Measurements from ENCODE around the gene ZNF519. TPM values are rescaled to one million over a fixed set of nuclear protein-coding genes. Genes with fewer than 3 reads are reported as not detected.

The ZNF519 gene
- polyA plus RNA-seq, 1 donor (not counting 4 experiments of a cell fraction or from before 2014, with no cell fraction given), result 3.6 TPM

GRCh38 chr18:14104201-14104600 is 28.0 kb downstream of the ZNF519 start:
- H3K27ac ChIP-seq (ENCODE audit: control insufficient read depth, insufficient read depth, low read length), result no peak overlapping the region
- no peak for FAIRE-seq
- H3K4me2 ChIP-seq (ENCODE audit: control insufficient read depth, extremely low read depth, insufficient read depth, low read depth, low read length), result no peak overlapping the region
- H3K9ac ChIP-seq (ENCODE audit: control insufficient read depth, extremely low read depth, insufficient read depth, low read length), result no peak overlapping the region
- H3K4me1 ChIP-seq (ENCODE audit: control insufficient read depth, extremely low read depth, insufficient read depth, low read length), result no peaks in the 10 kb centered on the region
- peaks cover 8% of the 10 kb centered on the region for H3K9me3 ChIP-seq (ENCODE audit: control insufficient read depth, low read depth, low read length)
- no peaks in the 10 kb centered on the region for H3K79me2 ChIP-seq (ENCODE audit: control insufficient read depth, insufficient read depth, low read length)
- no peaks in the 10 kb centered on the region for H3K36me3 ChIP-seq (ENCODE audit: control insufficient read depth in 2 of 2, extremely low read depth in 1 of 2, insufficient read depth in 2 of 2, low read length in 2 of 2)
- no peaks in the 10 kb centered on the region for H3K9me1 ChIP-seq (ENCODE audit: control insufficient read depth, extremely low read depth, insufficient read depth, low read length)
- H2AFZ ChIP-seq (ENCODE audit: control insufficient read depth, low read length), result no peak overlapping the region
- H4K20me1 ChIP-seq (ENCODE audit: control insufficient read depth, extremely low read depth, insufficient read depth, low read length), result no peaks in the 10 kb centered on the region
- no peak for DNase-seq (ENCODE audit: low read depth, low spot score)
- TF ChIP-seq CTCF (optimal IDR thresholded peaks at IDR 0.05 in 1 of 3, IDR thresholded peaks at IDR 0.05 in 1 of 3, conservative IDR thresholded peaks at IDR 0.05 in 1 of 3; ENCODE audit: extremely low read depth in 1 of 3, insufficient read depth in 2 of 3, low read length in 3 of 3) (no peak), EZH2 (IDR thresholded peaks at IDR 0.05; ENCODE audit: low read length) (no peak)
- dilution Hi-C loops (cut with MboI; ENCODE audit: extremely low pct_ligation_motif_present, low sequenced_read_pairs), result no loop called here
- H3K4me3 ChIP-seq (ENCODE audit: control insufficient read depth in 2 of 3, extremely low read depth in 1 of 3, insufficient read depth in 2 of 3, low read depth in 1 of 3, low read length in 3 of 3), result no peak overlapping the region
- H3K27me3 ChIP-seq (ENCODE audit: control insufficient read depth, extremely low read depth, insufficient read depth, low read length), result no peaks in the 10 kb centered on the region

GRCh38 chr18:14100503-14101286 is 31.5 kb downstream of the ZNF519 start:
- Histone ChIP-seq H3K9me1 (ENCODE audit: control insufficient read depth, extremely low read depth, insufficient read depth, low read length) (no peaks in the 10 kb centered on the region), H3K36me3 (ENCODE audit: control insufficient read depth in 2 of 2, extremely low read depth in 1 of 2, insufficient read depth in 2 of 2, low read length in 2 of 2) (no peaks in the 10 kb centered on the region), H4K20me1 (ENCODE audit: control insufficient read depth, extremely low read depth, insufficient read depth, low read length) (no peaks in the 10 kb centered on the region), H2AFZ (ENCODE audit: control insufficient read depth, low read length) (no peak overlapping the region), H3K4me2 (ENCODE audit: control insufficient read depth, extremely low read depth, insufficient read depth, low read depth, low read length) (no peak overlapping the region), H3K27ac (ENCODE audit: control insufficient read depth, insufficient read depth, low read length) (no peak overlapping the region), H3K9ac (ENCODE audit: control insufficient read depth, extremely low read depth, insufficient read depth, low read length) (no peak overlapping the region), H3K4me3 (ENCODE audit: control insufficient read depth in 2 of 3, extremely low read depth in 1 of 3, insufficient read depth in 2 of 3, low read depth in 1 of 3, low read length in 3 of 3) (no peak overlapping the region), H3K4me1 (ENCODE audit: control insufficient read depth, extremely low read depth, insufficient read depth, low read length) (no peaks in the 10 kb centered on the region), H3K9me3 (ENCODE audit: control insufficient read depth, low read depth, low read length) (peaks cover 3% of the 10 kb centered on the region), H3K27me3 (ENCODE audit: control insufficient read depth, extremely low read depth, insufficient read depth, low read length) (no peaks in the 10 kb centered on the region), H3K79me2 (ENCODE audit: control insufficient read depth, insufficient read depth, low read length) (no peaks in the 10 kb centered on the region)
- FAIRE-seq (no peak), DNase-seq (ENCODE audit: low read depth, low spot score) (no peak)
- dilution Hi-C loops (cut with MboI; ENCODE audit: extremely low pct_ligation_motif_present, low sequenced_read_pairs), result no loop called here
- TF ChIP-seq CTCF (optimal IDR thresholded peaks at IDR 0.05 in 1 of 3, IDR thresholded peaks at IDR 0.05 in 1 of 3, conservative IDR thresholded peaks at IDR 0.05 in 1 of 3; ENCODE audit: extremely low read depth in 1 of 3, insufficient read depth in 2 of 3, low read length in 3 of 3) (no peak), EZH2 (IDR thresholded peaks at IDR 0.05; ENCODE audit: low read length) (no peak)
